ENCODE results near the gene RPS5. TPM values are rescaled to one million over a fixed set of nuclear protein-coding genes. Genes with fewer than 3 reads are reported as not detected.

The RPS5 gene
- total and polyA plus RNA-seq, 9 of the 15 experiments (the other 6 are each of a cell fraction or from before 2014, with no cell fraction given) = 1,228 to 3,570 (median 2,484) TPM

DNA sequence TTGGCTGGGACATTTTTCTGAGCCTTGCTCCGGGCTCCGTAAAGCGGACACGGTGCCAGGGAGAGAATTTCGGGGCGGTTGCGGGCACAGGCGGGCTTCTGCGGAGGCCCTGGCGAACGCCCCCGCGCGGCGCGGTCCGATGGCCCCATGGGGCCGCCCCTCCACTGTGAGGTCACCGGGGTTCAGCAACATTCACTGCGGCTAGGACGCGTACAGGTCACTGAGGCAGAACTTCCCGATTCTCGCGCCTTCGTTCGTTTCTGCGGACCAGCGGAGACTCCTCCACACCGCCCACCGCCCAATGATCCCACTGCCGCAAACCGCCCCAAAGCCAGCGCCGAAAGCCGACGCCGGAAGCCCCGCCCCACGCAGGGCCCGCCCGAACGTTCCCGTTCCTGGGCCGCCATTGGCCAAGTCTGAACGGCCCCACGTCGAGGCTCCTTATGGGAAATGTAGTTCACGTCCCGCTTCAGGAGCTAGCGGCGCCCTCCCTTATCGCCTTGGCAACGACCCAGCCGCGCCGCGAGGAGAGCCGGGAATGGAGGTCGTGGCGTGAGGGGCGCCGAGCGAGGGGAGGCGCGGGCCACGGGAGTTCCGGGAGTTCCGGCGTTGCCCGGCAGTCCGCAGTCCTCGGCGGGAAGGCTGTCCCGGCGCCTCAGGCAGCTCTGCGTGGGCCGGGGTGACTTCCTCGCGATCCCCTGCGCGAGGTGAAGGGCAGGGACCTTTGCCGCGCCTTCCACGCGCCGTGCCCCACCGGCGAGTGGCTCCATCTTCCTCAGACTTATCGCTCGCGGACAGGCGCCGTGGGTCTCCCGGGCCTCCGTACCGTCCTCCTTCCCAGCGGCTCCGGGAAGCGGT lies 21.3 kb downstream of the RPS5 start, which contains the start of gene ZNF584 (continued):
- TF ChIP-seq, protein P1, sequence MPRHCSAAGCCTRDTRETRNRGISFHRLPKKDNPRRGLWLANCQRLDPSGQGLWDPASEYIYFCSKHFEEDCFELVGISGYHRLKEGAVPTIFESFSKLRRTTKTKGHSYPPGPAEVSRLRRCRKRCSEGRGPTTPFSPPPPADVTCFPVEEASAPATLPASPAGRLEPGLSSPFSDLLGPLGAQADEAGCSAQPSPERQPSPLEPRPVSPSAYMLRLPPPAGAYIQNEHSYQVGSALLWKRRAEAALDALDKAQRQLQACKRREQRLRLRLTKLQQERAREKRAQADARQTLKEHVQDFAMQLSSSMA (CRISPR knock-in tag; IDR thresholded peaks at IDR 0.05) = 0 out of 2 replicates have a peak, but pooled peaks have one; percentile 61
- TF ChIP-seq, protein P2, sequence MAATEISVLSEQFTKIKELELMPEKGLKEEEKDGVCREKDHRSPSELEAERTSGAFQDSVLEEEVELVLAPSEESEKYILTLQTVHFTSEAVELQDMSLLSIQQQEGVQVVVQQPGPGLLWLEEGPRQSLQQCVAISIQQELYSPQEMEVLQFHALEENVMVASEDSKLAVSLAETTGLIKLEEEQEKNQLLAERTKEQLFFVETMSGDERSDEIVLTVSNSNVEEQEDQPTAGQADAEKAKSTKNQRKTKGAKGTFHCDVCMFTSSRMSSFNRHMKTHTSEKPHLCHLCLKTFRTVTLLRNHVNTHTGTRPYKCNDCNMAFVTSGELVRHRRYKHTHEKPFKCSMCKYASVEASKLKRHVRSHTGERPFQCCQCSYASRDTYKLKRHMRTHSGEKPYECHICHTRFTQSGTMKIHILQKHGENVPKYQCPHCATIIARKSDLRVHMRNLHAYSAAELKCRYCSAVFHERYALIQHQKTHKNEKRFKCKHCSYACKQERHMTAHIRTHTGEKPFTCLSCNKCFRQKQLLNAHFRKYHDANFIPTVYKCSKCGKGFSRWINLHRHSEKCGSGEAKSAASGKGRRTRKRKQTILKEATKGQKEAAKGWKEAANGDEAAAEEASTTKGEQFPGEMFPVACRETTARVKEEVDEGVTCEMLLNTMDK (IDR thresholded peaks at IDR 0.05; ENCODE audit: borderline replicate concordance, insufficient read depth, low read depth, low read length, poor library complexity, severe bottlenecking) = peak; percentile 62
- no peak for TF ChIP-seq TBL1XR1 (IDR thresholded peaks at IDR 0.05; ENCODE audit: low read length in 2 of 2)
- TF ChIP-seq RBM39 (optimal IDR thresholded peaks at IDR 0.05; ENCODE audit: low read depth, low read length) = no peak
- TF ChIP-seq, protein P3, sequence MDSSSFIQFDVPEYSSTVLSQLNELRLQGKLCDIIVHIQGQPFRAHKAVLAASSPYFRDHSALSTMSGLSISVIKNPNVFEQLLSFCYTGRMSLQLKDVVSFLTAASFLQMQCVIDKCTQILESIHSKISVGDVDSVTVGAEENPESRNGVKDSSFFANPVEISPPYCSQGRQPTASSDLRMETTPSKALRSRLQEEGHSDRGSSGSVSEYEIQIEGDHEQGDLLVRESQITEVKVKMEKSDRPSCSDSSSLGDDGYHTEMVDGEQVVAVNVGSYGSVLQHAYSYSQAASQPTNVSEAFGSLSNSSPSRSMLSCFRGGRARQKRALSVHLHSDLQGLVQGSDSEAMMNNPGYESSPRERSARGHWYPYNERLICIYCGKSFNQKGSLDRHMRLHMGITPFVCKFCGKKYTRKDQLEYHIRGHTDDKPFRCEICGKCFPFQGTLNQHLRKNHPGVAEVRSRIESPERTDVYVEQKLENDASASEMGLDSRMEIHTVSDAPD (CRISPR knock-in tag; IDR thresholded peaks at IDR 0.05) = no peak
- TF ChIP-seq MEF2A (IDR thresholded peaks at IDR 0.05; ENCODE audit: control insufficient read depth, low read depth, low read length) = no peak
- peak; percentile 57; the same call in 1 of the 2 replicates for TF ChIP-seq ZBTB1 (CRISPR knock-in tag; IDR thresholded peaks at IDR 0.05; ENCODE audit: borderline replicate concordance, low read depth)
- TF ChIP-seq PRPF4 (IDR thresholded peaks at IDR 0.05; ENCODE audit: insufficient read depth, low read depth, low read length, poor library complexity, severe bottlenecking) = peak; percentile 25
- peak; percentile 69 for TF ChIP-seq TAF7 (tag; IDR thresholded peaks at IDR 0.05)
- no peak for TF ChIP-seq MTF1 (CRISPR knock-in tag; IDR thresholded peaks at IDR 0.05; ENCODE audit: borderline replicate concordance)
- no peak for TF ChIP-seq BRD9 (IDR thresholded peaks at IDR 0.05; ENCODE audit: low read depth, partially characterized antibody)
- TF ChIP-seq ZNF696 (CRISPR knock-in tag; conservative IDR thresholded peaks at IDR 0.05) = no peak
- TF ChIP-seq, protein P4, sequence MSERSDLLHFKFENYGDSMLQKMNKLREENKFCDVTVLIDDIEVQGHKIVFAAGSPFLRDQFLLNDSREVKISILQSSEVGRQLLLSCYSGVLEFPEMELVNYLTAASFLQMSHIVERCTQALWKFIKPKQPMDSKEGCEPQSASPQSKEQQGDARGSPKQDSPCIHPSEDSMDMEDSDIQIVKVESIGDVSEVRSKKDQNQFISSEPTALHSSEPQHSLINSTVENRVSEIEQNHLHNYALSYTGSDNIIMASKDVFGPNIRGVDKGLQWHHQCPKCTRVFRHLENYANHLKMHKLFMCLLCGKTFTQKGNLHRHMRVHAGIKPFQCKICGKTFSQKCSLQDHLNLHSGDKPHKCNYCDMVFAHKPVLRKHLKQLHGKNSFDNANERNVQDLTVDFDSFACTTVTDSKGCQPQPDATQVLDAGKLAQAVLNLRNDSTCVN (CRISPR knock-in tag; IDR thresholded peaks at IDR 0.05) = no peak
- peak; percentile 62; the same call in 1 of the 2 replicates for TF ChIP-seq PTBP1 (IDR thresholded peaks at IDR 0.05; ENCODE audit: low read depth, low read length)
- TF ChIP-seq ZNF778 (CRISPR knock-in tag; IDR thresholded peaks at IDR 0.05) = no peak
- TF ChIP-seq JUN (IDR thresholded peaks at IDR 0.05; ENCODE audit: borderline replicate concordance, low read depth, low read length) = no peak
- TF ChIP-seq JUN (CRISPR knock-in tag; IDR thresholded peaks at IDR 0.05; ENCODE audit: borderline replicate concordance) = no peak
- TF ChIP-seq PPARD (CRISPR knock-in tag; IDR thresholded peaks at IDR 0.05) = no peak
- no peak for TF ChIP-seq PTRF (tag; IDR thresholded peaks at IDR 0.05)
- no peak for TF ChIP-seq HSF4 (CRISPR knock-in tag; IDR thresholded peaks at IDR 0.05; ENCODE audit: borderline replicate concordance)
- peak; percentile 33; the same call in 1 of the 2 replicates for TF ChIP-seq MYC (IDR thresholded peaks at IDR 0.05; ENCODE audit: low read depth, low read length)
- TF ChIP-seq MYC (CRISPR knock-in tag; IDR thresholded peaks at IDR 0.05; ENCODE audit: borderline replicate concordance, low read depth) = peak; percentile 88
